GM12891 (cell line): ENCODE results near the gene GPR135.

Experiments
- DNase-seq: peaks from one replicate; pipeline ENCODE4 v3.0.0; 2011; ENCODE audit warnings: low spot score; ENCODE audit not compliant: insufficient read length
- FAIRE-seq: peaks from 2 replicates; lab custom pipeline; 2011; peaks lifted over from hg19 to GRCh38; lab: Jason Lieb, UNC
- PAX5 ChIP-seq: IDR thresholded peaks from 2 replicates; pipeline ENCODE4 v1.6.1; 2011; ENCODE audit warnings: low read length, moderate library complexity, mild to moderate bottlenecking; ENCODE audit not compliant: insufficient read depth, severe bottlenecking
- POLR2A ChIP-seq: IDR thresholded peaks from 2 replicates; pipeline ENCODE4 v1.6.1; 2011; ENCODE audit warnings: low read depth, low read length, control low read depth
- POLR2AphosphoS5 ChIP-seq: IDR thresholded peaks from 2 replicates; pipeline ENCODE4 v1.6.1; 2011; ENCODE audit warnings: low read depth, low read length, control low read depth
- POU2F2 ChIP-seq: IDR thresholded peaks from 2 replicates; pipeline ENCODE4 v1.6.1; 2011; ENCODE audit warnings: low read depth, mild to moderate bottlenecking, control low read depth, low read length, moderate library complexity
- SPI1 ChIP-seq: IDR thresholded peaks from 2 replicates; pipeline ENCODE4 v1.6.1; 2011; ENCODE audit warnings: low read depth, low read length, control low read depth
- TAF1 ChIP-seq: IDR thresholded peaks from 2 replicates; pipeline ENCODE4 v1.6.1; 2011; ENCODE audit warnings: low read depth, low read length, control low read depth

The GPR135 gene

GRCh38 chr14:59492384-59492783 lies 27.2 kb upstream of the GPR135 start:
- no peak for TF ChIP-seq POLR2AphosphoS5
- no peak for TF ChIP-seq PAX5
- no peak for TF ChIP-seq SPI1
- no peak for TF ChIP-seq POU2F2
- no peak for TF ChIP-seq TAF1
- no peak for TF ChIP-seq POLR2A
- no peak for DNase-seq
- no peak for FAIRE-seq

- DNase-seq (no peak), FAIRE-seq (no peak)
- TF ChIP-seq SPI1: no peak
- TF ChIP-seq POU2F2: no peak
- TF ChIP-seq TAF1: no peak
- no peak for TF ChIP-seq PAX5
- TF ChIP-seq POLR2A: no peak
- TF ChIP-seq POLR2AphosphoS5: no peak
Measured at GRCh38 chr14:59490756-59491155, 25.6 kb upstream of the GPR135 start.

GRCh38 chr14:59484639-59485175 lies 19.5 kb upstream of the GPR135 start:
- FAIRE-seq (no peak), DNase-seq (peak; percentile 30)
- TF ChIP-seq POLR2AphosphoS5 (no peak), POLR2A (no peak), POU2F2 (no peak), SPI1 (no peak), TAF1 (no peak), PAX5 (no peak)

GRCh38 chr14:59483819-59484638 lies 18.8 kb upstream of the GPR135 start, which contains the start of the genes JKAMP and L3HYPDH:
JKAMP (plus strand) TSS chr14:59484517; CDS start chr14:59484590, 73 bp downstream.
L3HYPDH (minus strand) TSS chr14:59484408; CDS start chr14:59484316, 92 bp downstream.
- FAIRE-seq: peak; percentile 94
- TF ChIP-seq POLR2A (peak; percentile 80), TAF1 (peak; percentile 54; the same call in 1 of the 2 replicates), POLR2AphosphoS5 (peak; percentile 88), PAX5 (no peak), POU2F2 (0 out of 2 replicates have a peak, but pooled peaks have one; percentile 3), SPI1 (peak; percentile 72)

GRCh38 chr14:59483363-59483762 lies 18.2 kb upstream of the GPR135 start:
- FAIRE-seq: peak; percentile 40
- no peak for DNase-seq
- no peak for TF ChIP-seq SPI1
- 0 out of 2 replicates have a peak, but pooled peaks have one; percentile 1 for TF ChIP-seq POU2F2

More at GRCh38 chr14:59483819-59484638, 18.8 kb upstream of the GPR135 start, which contains the start of the genes JKAMP and L3HYPDH:
- peak; percentile 88 for DNase-seq

GRCh38 chr14:59482541-59483331 lies 17.6 kb upstream of the GPR135 start:
- DNase-seq (no peak), FAIRE-seq (no peak)
- TF ChIP-seq SPI1 (no peak), TAF1 (no peak), POU2F2 (no peak), POLR2A (no peak), PAX5 (no peak), POLR2AphosphoS5 (no peak)

- TF ChIP-seq POLR2A (no peak), PAX5 (no peak), POU2F2 (no peak), TAF1 (no peak), POLR2AphosphoS5 (0 out of 2 replicates have a peak, but pooled peaks have one; percentile 22), SPI1 (no peak)
- FAIRE-seq (no peak), DNase-seq (no peak)
Measured at GRCh38 chr14:59481871-59482540, 16.8 kb upstream of the GPR135 start.

GRCh38 chr14:59481407-59481806 lies 16.2 kb upstream of the GPR135 start:
- DNase-seq (no peak), FAIRE-seq (no peak)
- TF ChIP-seq PAX5 (no peak), POLR2A (no peak), SPI1 (no peak)

- TF ChIP-seq PAX5 (no peak), TAF1 (no peak), POU2F2 (no peak), SPI1 (no peak)
- DNase-seq (no peak), FAIRE-seq (no peak)
Measured at GRCh38 chr14:59480166-59480565, 15.0 kb upstream of the GPR135 start.

GRCh38 chr14:59478540-59478939 lies 13.4 kb upstream of the GPR135 start:
- FAIRE-seq (no peak), DNase-seq (no peak)
- TF ChIP-seq POLR2A: no peak
- no peak for TF ChIP-seq PAX5
- no peak for TF ChIP-seq SPI1
- no peak for TF ChIP-seq TAF1
- TF ChIP-seq POU2F2: no peak
- no peak for TF ChIP-seq POLR2AphosphoS5
